K562 (cell line): Measurements from ENCODE around the gene PDLIM4. TPM values are rescaled to one million over a fixed set of nuclear protein-coding genes. Genes with fewer than 3 reads are reported as not detected.

ENCODE experiments used
- ATAC-seq: fragments of 200-7000 bp; cut with Tn5 transposase; 3 replicates; pipeline ENCODE4 v1.9.1; 2020; ENCODE audit warnings: moderate library complexity
- BruUV-seq: library from RNA; stranded (reverse); fragments of 400-500 nt; replicated peaks from 2 replicates; lab custom pipeline; 2021; lab: Mats Ljungman, UMichigan
- CTCF ChIA-PET: fragments of 300-600 bp; formaldehyde crosslinking; extraction: SDS; loops from one replicate; lab custom pipeline; 2021; ENCODE audit warnings: low intra/inter-chr PET ratio; lab: Yijun Ruan, JAX
- POLR2A ChIA-PET: fragments of 300-600, 350-650 bp; sonication (Branson Sonifier 250); formaldehyde crosslinking; extraction: SDS; loops from one replicate; lab custom pipeline; 2021; ENCODE audit warnings: antibody characterized with exemption, inconsistent platforms; lab: Yijun Ruan, JAX
- DNase-seq, 4 experiments: peaks; one replicate each; pipeline versions ENCODE4 v3.0.0 to v3.0.0-alpha.2; 2011 to 2018; ENCODE audit warnings: low spot score in 3 of 4, mixed read lengths in 3 of 4; ENCODE audit errors: extremely low read depth in 1 of 4
- FAIRE-seq: peaks from 2 replicates; lab custom pipeline; 2011; peaks lifted over from hg19 to GRCh38; lab: Jason Lieb, UNC
- H2AFZ ChIP-seq: 2 replicates; pipeline ENCODE4 v1.6.0; 2011; ENCODE audit warnings: low read depth, low read length, control low read depth, inconsistent platforms
- H3K27ac ChIP-seq: fragments of 200-600 bp; 3 replicates; pipeline ENCODE4 v1.8.0; 2011; ENCODE audit warnings: low read depth, mild to moderate bottlenecking, control low read depth, inconsistent platforms, low read length, moderate library complexity, mixed read lengths; ENCODE audit errors: extremely low read depth
- H3K27me3 ChIP-seq, 2 experiments: fragments of 300-600 bp in 1 of 2; 2 replicates in 1 of 2; 3 replicates in 1 of 2; pipeline versions ENCODE4 v1.6.0 to v1.8.0; 2011; ENCODE audit warnings: inconsistent platforms in 2 of 2, low read length in 2 of 2, mild to moderate bottlenecking in 1 of 2, mixed read lengths in 1 of 2, moderate library complexity in 1 of 2; ENCODE audit not compliant: control insufficient read depth in 2 of 2, insufficient read depth in 2 of 2
- H3K36me3 ChIP-seq: fragments of 300-600 bp; 3 replicates; pipeline ENCODE4 v1.8.0; 2011; ENCODE audit warnings: mild to moderate bottlenecking, low read length, inconsistent platforms; ENCODE audit not compliant: control insufficient read depth, insufficient read depth
- H3K4me1 ChIP-seq, 2 experiments: fragments of 200-600 bp in 1 of 2; replicated peaks in 1 of 2; 2 replicates in 1 of 2; 3 replicates in 1 of 2; pipeline versions ENCODE4 v1.5.1 to v1.8.0; 2011; ENCODE audit warnings: inconsistent platforms in 2 of 2, low read length in 2 of 2, mild to moderate bottlenecking in 1 of 2, mixed read lengths in 1 of 2, moderate library complexity in 1 of 2; ENCODE audit not compliant: control insufficient read depth in 2 of 2, insufficient read depth in 2 of 2
- H3K4me2 ChIP-seq: 2 replicates; pipeline ENCODE4 v1.6.1; 2011; ENCODE audit warnings: low read length, control low read depth, inconsistent platforms, mixed read lengths; ENCODE audit not compliant: insufficient read depth
- H3K4me3 ChIP-seq: fragments of 200-600 bp; sonication (generic), shearing (Covaris generic); 2 replicates; pipeline ENCODE4 v1.5.1; 2016; ENCODE audit warnings: control low read depth, inconsistent platforms
- H3K79me2 ChIP-seq: fragments of 200-600 bp; 3 replicates; pipeline ENCODE4 v1.8.0; 2011; ENCODE audit warnings: low read length, inconsistent platforms; ENCODE audit not compliant: control insufficient read depth, insufficient read depth
- H3K9ac ChIP-seq, 2 experiments: 2 replicates each; pipeline versions ENCODE4 v1.6.0 to v1.6.1; 2011; ENCODE audit warnings: low read depth in 2 of 2, low read length in 2 of 2, control low read depth in 1 of 2, inconsistent platforms in 1 of 2, mild to moderate bottlenecking in 1 of 2, mixed read lengths in 1 of 2; ENCODE audit not compliant: insufficient read depth in 1 of 2
- H3K9me1 ChIP-seq: one replicate; pipeline ENCODE4 v1.6.0; 2011; ENCODE audit warnings: inconsistent platforms, mild to moderate bottlenecking, low read length, moderate library complexity; ENCODE audit not compliant: control insufficient read depth, insufficient read depth
- H3K9me3 ChIP-seq: replicated peaks from 2 replicates; pipeline ENCODE4 v1.5.1; 2011; ENCODE audit warnings: low read depth, low read length, inconsistent platforms; ENCODE audit not compliant: control insufficient read depth, insufficient read depth
- H4K20me1 ChIP-seq: replicated peaks from 2 replicates; pipeline ENCODE4 v1.6.1; 2011; ENCODE audit warnings: low read length, inconsistent platforms, mixed read lengths; ENCODE audit not compliant: control insufficient read depth, insufficient read depth
- BMI1 ChIP-seq: fragments of 150-350 bp; IDR thresholded peaks from 2 replicates; pipeline ENCODE4 v1.6.1; 2014; ENCODE audit warnings: low read length
- PHTF2 ChIP-seq: fragments of 250-450 bp; sonication (Bioruptor Pico); IDR thresholded peaks from 2 replicates; pipeline ENCODE4 v1.5.0; 2021; ENCODE audit warnings: mild to moderate bottlenecking
- RBM39 ChIP-seq: fragments of 200-400 bp; formaldehyde crosslinking; optimal IDR thresholded peaks from 2 replicates; pipeline ENCODE3; 2018; ENCODE audit warnings: low read depth, low read length
- SAFB ChIP-seq: fragments of 200-400 bp; formaldehyde crosslinking; IDR thresholded peaks from 2 replicates; pipeline ENCODE4 v1.6.1; 2017; ENCODE audit warnings: low read depth, low read length, borderline replicate concordance
- SNIP1 ChIP-seq: fragments of 450-650 bp; IDR thresholded peaks from 2 replicates; pipeline ENCODE4 v1.7.1; 2017; ENCODE audit warnings: low read depth, mild to moderate bottlenecking
- TAF1 ChIP-seq: IDR thresholded peaks from 2 replicates; pipeline ENCODE4 v1.6.1; 2011; ENCODE audit warnings: mild to moderate bottlenecking, low read length, moderate library complexity; ENCODE audit not compliant: insufficient read depth, control insufficient read depth, severe bottlenecking; ENCODE audit errors: extremely low read depth
- TGIF2 ChIP-seq: sonication (generic); formaldehyde crosslinking; IDR thresholded peaks from 2 replicates; pipeline ENCODE4 v1.8.1; 2022; ENCODE audit warnings: mild to moderate bottlenecking, missing genetic modification reagents, moderate library complexity
- ZNF354B ChIP-seq: fragments of 250-450 bp; sonication (Bioruptor Pico); IDR thresholded peaks from 2 replicates; pipeline ENCODE4 v1.4.0; 2020
- WGBS: fragments of 100-300 bp; shearing (Covaris generic); methylation state at CpG from one replicate; pipeline ENCODE4 v1.1.6; 2016; ENCODE audit warnings: low coverage, mixed read lengths; ENCODE audit not compliant: insufficient coverage; ENCODE audit errors: missing lambda C conversion rate; 5-methylcytosine and 5-hydroxymethylcytosine counted together
- in situ Hi-C: fragments of 300-500 bp; cut with MboI; formaldehyde crosslinking; loops from 4 replicates; pipeline ENCODE4 v1.15.0; 2018; ENCODE audit warnings: inconsistent platforms, mixed read lengths
- intact Hi-C: fragments of 100-400 bp; cut with micrococcal nuclease; formaldehyde crosslinking; loops from 2 replicates; pipeline ENCODE4 v1.14.2; 2022
- polyA plus RNA-seq, 8 experiments: library from polyadenylated mRNA; depleted of rRNA in 4 of 8; stranded (reverse) in 5 of 8; unstranded in 3 of 8; fragments of >200 nt; fragmentation: Nextera tagmentation in 2 of 8; fragmentation: Illumina TruSeq in 1 of 8; extraction: Ambion mirVana in 2 of 8; extraction: Trizol in 1 of 8; gene quantifications; 2 replicates each; pipeline versions ENCODE4 v1.2.1 to v1.2.3, GENCODE V29; 2011 to 2014; ENCODE audit warnings: inconsistent platforms in 1 of 8, missing spikeins in 1 of 8
- total RNA-seq, 7 experiments: library from RNA; depleted of rRNA in 6 of 7; stranded (reverse); fragments of >200 nt in 6 of 7; fragmentation: Illumina TruSeq in 2 of 7; extraction: Trizol in 2 of 7; gene quantifications; 2 replicates each; pipeline versions ENCODE4 v1.2.1 to v1.2.3, GENCODE V29; 2011 to 2021; ENCODE audit warnings: low replicate concordance in 1 of 7
- TF ChIP-seq, protein P1 (sequence below), 2 experiments: fragments of 450-650 bp in 1 of 2; sonication (generic) in 1 of 2; formaldehyde crosslinking; conservative IDR thresholded peaks; 2 replicates each; pipeline versions ENCODE4 v1.4.0 to v1.8.1; 2020 to 2022; ENCODE audit warnings: mild to moderate bottlenecking in 1 of 2, missing genetic modification reagents in 1 of 2

The PDLIM4 gene
- total and polyA plus RNA-seq, 9 of the 15 experiments (the other 6 are each of a cell fraction or from before 2014, with no cell fraction given), result 0.28 to 32.8 (median 13.1) TPM

DNA sequence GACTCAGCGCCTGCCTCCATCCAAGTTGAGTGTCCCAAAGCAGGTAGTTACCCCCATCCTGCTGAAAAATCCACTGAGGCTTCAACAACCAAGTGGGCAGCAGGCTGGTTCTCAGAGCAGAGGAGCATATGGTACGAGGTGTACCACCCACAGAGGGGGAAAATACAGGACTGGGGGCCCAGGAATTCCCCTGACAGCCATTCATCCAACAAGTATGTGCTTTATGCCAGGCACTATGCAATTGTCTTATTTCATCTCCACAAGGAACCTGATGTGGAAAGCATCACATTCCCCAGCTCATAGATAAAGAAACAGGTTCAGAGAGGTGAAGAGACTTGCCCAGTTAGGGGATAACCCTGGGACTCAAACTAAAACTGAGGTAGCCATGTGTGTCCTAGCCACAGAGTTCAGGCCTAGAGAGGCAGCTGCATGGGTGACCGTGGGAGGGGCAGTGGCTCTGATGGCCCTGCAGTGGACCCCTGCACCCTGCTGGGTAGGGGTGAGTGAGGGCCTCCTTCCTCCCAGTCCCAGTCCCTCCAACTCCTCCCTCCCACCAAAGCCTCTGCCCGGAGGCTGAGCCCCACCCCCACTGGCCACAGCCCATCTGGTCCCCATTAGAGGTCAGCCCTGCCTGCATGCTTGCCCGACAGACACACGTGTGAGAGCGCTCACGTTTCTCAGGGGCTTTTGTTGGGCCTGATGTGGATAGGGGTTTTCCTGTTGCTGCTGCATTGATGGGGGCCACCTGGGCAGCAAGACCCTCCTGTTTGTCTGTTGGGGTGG lies 11.5 kb downstream of the PDLIM4 start:
- Histone ChIP-seq H3K9me3 (no peaks in the 10 kb centered on the region), H3K27ac (no peak overlapping the region), H3K9ac (peak overlapping the region in 1 of 2 experiments; percentile 66; a peak in 2 of 4 replicates), H3K4me1 (peaks cover 16 to 32% of the 10 kb centered on the region in 2 experiments; a peak in 4 of 5 replicates), H3K9me1 (no peaks in the 10 kb centered on the region), H3K4me3 (no peak overlapping the region), H3K79me2 (no peaks in the 10 kb centered on the region), H4K20me1 (no peaks in the 10 kb centered on the region), H3K27me3 (no peaks in the 10 kb centered on the region), H2AFZ (no peak overlapping the region), H3K4me2 (no peak overlapping the region), H3K36me3 (peaks cover 16% of the 10 kb centered on the region; the same call in 2 of the 3 replicates)
- DNase-seq (peak in 2 of 4 experiments; percentile 48 to 54), ATAC-seq (no peak), FAIRE-seq (no peak)
- ChIA-PET POLR2A (interaction anchor here (0.8 to 1.7 kb wide), 4 partner anchors 11 to 118 kb away, joined by 3 to 7 read pairs (median 4); partner anchors contain the start of gene SLC22A4), CTCF (no interaction called here)
- BruUV-seq, result no TSS peak
- TF ChIP-seq BMI1 (no peak), ZNF354B (CRISPR knock-in tag) (no peak), RBM39 (no peak), TGIF2 (no peak), SNIP1 (no peak), TAF1 (no peak), PHTF2 (CRISPR knock-in tag) (no peak), SAFB (no peak)
- TF ChIP-seq, protein P1, sequence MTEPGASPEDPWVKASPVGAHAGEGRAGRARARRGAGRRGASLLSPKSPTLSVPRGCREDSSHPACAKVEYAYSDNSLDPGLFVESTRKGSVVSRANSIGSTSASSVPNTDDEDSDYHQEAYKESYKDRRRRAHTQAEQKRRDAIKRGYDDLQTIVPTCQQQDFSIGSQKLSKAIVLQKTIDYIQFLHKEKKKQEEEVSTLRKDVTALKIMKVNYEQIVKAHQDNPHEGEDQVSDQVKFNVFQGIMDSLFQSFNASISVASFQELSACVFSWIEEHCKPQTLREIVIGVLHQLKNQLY (CRISPR knock-in tag; conservative IDR thresholded peaks at IDR 0.05), result no peak
- 61% methylated on average over 6 of the region's 8 CpGs for WGBS
- in situ Hi-C loops, result no loop called here
- intact Hi-C loops, result no loop called here
